HG03064 (cell line): Measurements from ENCODE around the gene PDZD2.
"Not testable (repeated sequence)": the region's sequence is repeated elsewhere in the genome, so short reads cannot be mapped to it uniquely, and the experiment has no call there.

Source experiments
- ATAC-seq: cut with Tn5 transposase; IDR thresholded peaks from one replicate; pipeline ENCODE4 v1.9.1; 2021; ENCODE audit warnings: low read depth; ENCODE audit not compliant: unreplicated experiment

Gene PDZD2

DNA sequence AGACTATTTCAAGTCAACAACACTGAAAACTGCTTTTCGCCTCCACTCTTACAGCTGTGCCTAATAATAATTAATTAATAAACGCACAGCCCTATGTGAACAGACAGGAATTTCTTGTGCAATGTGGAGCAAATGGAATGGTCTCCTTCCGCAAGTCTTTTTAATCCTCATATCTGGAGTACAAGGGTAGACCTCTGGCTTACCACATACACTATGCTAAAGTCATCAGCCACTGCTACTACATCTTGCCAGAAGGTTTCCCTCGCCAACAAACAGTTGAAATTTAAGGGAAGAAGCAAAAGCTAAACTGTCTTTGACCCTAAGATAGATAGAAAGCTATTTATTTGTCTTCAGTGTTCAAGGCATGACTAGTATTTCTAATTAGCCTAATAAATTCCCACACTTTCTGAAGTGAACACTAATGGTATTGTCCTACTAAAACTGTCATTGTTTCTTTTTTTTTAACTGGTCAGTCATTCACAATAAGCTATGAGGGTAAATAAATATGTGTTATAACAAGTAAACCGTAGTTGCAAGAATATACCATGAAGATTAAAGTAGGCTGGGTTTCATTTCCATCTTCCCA is 471.3 kb downstream of the PDZD2 start:
- no peak for ATAC-seq

DNA sequence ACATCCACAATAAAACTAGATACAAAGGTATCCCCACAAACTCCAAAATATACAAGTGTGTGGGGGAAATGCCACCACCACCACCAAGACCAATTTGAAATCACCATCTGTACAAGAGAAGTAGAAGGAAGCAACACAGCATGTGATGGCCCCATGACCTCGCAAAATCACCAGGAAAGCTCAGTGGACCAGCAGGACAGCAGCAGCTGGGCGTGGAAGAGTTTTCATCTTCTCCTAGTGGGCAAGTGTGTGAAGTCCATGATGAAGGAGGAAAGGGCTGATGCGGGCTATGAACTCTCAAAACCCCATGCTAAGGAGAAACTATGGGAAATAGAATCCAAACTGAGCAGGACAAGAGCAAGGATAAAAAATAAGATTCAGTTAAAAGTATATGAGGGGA is 477.1 kb downstream of the PDZD2 start:
- ATAC-seq, result no peak

DNA sequence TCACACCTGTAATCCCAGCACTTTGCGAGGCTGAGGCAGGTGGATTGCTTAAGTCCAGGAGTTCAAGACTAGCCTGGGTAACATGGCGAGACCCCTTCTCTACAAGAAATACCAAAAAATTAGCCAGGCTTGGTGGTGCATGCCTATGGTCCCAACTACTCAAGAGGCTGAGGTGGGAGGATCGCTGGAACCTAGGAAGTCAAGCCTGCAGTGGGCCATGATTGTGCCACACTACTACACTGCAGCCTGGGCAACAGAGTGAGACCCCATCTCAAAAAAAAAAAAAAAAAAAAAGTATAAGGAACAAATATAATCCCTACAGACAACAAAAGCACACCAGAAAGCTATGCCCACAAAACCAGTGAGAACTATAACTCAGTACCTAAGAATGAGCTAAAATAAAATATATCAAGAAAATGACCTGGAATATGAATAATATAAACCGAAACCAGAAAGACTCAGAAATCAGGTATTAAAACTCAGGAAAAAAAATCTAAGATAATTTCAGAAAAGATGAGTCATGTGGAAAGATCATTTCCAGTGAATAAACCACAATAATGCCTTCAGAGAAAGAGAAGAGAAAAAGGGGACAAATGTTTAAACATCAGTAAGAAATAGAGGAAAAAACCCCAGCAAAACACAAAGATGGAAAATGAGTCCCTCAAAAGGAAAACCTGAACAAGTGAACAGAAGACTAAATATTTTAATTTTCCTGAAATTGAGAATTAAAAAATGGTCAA is 477.8 kb downstream of the PDZD2 start:
- ATAC-seq, result no peak

DNA sequence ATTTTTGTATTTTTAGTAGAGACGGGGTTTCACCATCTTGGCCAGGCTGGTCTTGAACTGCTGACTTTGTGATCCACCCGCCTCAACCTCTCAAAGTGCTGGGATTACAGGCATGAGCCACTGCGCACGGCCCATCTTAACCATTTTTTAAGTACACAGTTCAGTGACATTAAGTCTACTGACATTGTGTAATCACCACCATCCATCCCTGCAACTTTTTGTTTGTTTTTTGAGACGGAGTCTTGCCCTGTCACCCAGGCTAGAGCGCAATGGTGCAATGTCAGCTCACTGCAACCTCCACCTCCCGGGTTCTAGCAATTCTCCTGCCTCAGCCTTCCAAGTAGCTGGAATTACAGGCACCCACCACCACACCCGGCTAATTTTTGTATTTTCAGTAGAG is 480.0 kb downstream of the PDZD2 start:
- ATAC-seq, result not testable (repeated sequence)

DNA sequence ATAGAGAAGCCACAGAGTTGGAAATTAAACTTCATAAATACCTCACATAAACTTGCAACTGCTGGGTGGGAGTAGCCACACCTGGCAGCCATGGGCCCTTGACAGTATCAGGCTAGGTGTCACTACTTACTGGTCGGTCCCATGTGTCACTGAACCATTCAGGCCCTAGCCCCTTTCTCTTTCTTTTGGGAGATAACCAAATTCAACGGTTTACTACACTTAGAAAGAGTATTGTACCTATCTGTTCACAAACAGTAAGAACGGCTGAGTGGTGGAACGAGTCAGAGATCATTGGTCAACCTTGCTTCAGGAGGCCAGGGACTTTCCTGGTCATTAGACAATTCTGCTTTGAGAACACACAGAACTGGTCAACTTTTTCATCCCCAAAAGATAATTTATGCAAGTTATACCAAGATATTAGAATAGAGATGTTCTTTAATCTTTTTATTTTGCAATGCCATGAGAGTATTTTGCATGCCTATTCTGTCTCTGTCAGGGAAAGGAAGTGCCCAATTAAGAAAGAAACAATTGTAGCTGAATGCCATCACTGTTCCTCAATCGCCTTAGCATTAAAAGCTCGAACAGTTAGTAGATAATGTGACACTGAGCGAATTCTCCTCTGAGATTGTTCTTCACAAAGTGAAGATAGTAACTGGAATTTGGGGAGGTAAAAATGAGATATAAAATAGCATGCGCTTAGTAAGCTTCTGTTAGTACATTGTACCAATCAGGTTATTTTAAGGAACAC is 484.3 kb downstream of the PDZD2 start:
- peak; percentile 57 for ATAC-seq

DNA sequence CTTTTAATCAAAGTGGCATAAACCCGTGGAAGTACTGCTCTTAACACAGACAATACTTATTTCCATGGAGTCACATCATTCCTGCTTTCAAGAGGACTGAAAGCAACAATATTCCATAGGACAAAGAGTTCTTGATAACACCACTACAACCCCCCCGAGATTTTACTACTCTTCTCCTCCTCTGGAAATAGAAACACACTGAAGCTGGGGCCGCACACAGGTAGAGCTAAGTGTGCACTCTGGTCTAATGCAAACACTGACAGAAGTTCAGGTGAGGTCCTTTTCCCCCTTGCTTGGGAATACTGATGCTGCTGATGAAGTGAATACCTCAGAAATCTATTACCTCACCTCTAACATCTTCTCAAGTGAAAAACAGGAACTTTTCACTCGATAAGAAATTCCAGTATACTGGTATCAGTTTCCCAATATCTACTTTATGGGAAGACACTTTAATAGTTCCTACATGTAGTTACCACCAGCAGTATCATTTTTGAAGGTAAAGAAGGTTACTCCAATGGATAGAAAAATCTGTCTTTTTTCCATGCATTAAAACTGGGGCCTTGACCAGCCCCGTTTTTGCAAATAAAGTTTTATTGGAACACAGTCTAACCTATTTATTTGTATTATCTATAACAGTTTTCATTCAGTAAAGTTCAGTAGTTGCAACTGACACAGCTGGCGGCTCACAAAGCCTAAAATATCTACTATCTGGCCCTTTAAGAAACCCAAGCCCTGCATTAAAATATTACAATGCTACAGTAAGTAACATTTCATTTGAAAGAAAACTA is 485.2 kb downstream of the PDZD2 start:
- ATAC-seq, result no peak

DNA sequence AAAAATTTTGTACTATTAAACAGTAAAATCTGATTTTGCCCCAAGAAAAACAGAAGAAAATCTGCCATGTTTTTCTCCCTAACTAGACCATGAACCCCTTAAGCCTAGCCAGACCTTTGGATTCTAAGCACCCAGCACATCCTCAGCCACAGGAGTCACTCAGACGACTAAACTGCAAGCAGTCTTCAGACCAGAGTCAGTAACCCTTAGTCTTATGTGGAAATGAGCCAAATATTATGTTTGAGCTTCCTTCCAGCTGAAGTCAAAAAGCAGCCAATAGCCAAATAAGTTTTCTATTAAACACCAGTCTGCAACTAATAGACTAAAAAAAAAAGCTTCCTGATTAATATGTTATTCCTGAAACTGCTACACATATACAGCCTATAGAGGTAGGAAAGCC is 487.8 kb downstream of the PDZD2 start:
- no peak for ATAC-seq

DNA sequence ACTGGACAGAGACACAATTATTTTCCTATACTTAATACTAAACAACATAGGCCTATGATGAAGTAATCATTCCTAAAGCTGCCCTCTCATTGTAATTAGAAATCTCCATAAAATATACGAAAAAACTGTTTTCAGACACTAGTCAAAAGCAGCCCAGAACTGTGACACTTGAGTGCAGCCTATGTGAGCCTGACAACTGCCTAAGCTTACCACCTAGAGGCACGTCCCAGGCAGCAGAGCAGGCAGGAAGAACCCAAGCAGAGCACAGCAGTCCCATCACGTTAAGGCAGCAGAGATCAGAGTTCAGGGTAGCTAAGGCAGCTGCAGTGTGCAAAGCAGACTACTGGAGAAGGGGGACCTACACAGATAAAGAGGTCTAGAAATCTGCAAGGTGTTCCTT is 488.8 kb downstream of the PDZD2 start:
- no peak for ATAC-seq

DNA sequence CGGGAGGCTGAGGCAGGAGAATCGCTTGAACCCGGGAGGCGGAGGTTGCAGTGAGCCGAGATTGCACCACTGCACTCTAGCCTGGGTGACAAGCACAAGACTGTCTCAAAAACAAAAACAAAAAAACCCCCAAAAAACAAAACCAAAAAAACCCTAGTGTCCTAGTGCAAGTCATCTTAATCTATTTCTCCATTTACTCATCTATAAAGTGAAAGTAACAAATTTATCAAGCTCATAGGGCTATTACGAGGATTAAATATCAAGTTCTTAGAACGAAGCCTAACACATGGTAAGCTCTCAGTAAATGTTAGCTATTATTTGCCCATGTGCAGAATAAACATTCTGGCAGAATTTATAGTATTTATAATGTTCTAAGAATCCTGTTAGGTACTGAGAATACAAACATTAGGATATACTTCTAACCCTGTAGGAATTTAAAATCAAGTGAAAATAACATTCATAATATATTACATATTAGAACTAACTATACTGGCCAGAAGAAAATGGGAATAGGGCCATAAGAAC is 490.2 kb downstream of the PDZD2 start:
- ATAC-seq, result no peak

DNA sequence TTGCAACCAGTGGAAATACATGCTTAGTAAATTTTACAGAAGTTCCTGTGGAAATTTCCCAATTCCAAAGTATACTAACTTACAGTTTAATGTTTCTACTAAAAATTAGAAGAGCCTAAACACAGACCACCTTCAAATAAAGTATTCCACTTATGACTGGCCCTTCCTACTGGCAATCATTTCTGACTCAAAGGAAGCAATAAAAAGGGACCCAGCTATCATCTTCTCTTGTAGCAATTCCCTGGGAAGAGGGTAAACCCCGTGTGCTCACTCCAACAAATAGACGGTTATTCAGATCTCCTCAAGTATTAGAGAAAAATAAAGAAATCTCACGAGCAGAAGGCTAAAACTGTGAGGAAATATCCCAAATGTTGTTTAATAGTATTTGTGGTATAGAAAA is 491.9 kb downstream of the PDZD2 start:
- ATAC-seq, result no peak

DNA sequence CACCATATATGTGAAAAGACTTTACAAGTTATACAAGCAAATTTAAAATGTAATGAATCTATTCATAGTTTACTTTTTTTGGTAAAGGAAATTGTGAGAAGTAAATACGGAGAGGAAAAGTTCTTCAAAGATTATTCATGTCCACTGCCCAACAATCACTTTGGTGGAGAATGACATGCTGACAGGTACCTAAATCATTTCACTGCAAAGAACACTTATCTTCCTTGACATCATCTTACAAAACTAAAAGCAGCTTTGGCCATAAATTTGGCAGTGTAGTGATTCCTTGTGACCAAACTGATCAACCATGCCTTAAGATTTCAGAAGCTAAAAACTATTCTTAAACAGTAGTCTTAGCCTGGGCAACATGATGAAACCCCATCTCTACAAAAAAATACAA is 492.7 kb downstream of the PDZD2 start:
- ATAC-seq, result no peak

DNA sequence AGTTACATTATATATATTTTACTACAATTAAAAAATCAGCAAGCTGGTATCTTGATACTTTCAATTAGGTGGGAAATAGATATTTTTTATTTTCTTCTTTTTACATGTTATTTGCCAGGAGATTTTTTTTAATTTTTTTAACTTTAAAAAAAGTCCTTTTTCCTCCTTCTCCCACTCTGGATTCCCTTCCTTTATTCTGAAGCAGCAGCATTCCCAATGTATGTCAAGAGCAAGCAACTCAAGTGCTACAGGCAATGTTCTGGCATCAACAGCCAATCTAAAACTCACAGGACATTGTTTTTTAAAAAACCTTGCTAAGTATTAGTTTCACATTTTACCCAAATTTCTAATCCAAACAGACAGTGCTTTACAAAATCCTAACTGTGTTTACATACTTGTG is 493.8 kb downstream of the PDZD2 start:
- no peak for ATAC-seq

DNA sequence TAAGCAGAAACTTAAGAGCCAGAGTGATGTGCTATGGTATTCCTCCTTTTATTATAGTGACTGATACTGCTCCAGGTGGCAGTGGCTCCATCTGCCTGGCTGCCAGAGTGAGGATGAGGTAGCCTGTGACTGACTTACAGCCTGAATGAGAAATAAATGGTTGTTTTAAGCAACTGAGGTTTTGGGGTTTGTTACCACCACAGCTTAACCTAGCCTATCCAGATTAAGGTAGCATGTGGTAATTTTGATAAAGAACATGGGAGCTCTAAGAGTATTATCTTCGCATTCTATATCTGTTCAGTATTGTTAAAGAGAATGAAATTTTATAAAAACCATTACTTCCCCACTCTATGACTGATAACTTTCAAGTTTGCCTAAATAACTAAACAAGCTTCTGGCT is 496.2 kb downstream of the PDZD2 start:
- ATAC-seq, result no peak

DNA sequence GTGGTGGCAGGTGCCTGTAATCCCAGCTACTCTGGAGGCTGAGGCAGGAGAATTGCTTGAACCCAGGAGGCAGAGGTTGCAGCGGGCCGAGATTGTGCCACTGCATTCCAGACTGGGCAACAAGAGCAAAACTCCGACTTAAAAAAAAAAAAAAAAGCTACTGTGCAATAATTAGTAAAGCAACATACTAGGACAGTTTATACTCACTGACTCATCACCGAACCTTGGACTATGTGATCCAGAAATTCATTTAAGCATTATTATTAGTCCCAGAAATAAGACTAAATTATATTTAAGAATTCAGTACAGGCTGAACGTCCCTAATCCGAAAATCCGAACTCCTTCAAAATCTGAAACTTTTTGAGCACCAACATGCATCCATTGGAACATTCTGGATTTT is 497.4 kb downstream of the PDZD2 start:
- no peak for ATAC-seq

DNA sequence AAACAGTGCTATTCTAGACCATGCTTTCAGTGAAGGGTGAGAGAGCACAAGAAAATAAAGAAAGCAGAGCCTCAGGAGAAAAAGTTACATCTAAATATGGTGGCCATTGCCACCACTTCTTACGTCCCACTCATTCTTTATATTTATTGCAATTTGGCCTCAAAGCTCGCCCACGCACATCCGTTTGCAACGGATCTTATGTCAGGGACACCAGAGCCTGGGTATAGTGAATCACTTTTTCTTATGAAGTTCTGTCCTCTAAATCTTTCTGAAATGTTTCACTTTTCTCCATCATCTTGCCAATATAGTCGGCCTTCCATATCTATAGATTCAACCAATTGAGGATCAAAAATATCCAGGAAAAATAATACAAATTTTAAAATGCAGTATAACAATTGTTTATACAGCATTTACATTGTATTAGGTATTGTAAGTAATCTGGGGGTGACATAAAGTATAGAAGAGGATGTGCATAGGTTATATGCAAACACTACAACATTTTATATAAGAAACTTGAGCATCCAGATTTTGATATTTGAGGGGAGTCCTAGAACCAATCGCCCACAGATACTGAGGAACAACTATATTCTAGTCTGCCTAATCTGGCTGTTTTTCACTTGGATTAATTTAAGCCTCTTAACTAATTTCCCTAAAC is 500.0 kb downstream of the PDZD2 start:
- ATAC-seq, result no peak

DNA sequence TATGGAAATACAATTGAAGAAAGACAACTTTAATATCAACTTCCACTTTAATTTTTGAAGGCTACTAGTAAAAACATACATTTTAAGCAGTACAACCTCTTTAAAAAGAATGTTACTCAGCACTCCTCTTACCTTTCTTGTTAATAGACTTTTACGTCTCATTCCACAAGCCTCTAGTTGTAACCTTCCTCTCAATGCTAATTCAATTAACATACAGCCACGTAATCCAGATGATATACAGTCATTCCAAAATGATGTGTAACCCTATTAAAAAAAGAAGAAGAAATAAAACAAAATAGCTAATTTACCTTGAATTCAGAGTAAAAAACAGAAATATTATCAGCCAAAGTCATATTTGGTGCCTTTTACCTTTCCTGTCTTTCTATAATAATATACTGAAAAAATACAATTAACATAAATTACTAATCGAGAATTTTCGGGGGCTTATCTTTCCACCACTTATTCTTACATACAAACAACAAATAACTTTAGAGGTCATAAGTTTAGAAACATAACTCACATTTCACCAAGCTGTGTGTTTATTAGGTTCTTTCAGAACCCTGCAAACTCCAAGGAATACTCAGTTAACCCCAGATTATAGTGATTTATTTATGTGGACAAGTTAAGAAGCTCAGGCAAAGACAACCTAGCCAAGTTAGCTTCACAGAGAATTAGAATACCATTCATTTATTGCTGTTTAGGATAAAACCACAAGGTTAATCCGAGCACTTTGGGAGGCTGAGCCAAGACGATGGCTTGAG is 504.9 kb downstream of the PDZD2 start:
- ATAC-seq, result no peak

DNA sequence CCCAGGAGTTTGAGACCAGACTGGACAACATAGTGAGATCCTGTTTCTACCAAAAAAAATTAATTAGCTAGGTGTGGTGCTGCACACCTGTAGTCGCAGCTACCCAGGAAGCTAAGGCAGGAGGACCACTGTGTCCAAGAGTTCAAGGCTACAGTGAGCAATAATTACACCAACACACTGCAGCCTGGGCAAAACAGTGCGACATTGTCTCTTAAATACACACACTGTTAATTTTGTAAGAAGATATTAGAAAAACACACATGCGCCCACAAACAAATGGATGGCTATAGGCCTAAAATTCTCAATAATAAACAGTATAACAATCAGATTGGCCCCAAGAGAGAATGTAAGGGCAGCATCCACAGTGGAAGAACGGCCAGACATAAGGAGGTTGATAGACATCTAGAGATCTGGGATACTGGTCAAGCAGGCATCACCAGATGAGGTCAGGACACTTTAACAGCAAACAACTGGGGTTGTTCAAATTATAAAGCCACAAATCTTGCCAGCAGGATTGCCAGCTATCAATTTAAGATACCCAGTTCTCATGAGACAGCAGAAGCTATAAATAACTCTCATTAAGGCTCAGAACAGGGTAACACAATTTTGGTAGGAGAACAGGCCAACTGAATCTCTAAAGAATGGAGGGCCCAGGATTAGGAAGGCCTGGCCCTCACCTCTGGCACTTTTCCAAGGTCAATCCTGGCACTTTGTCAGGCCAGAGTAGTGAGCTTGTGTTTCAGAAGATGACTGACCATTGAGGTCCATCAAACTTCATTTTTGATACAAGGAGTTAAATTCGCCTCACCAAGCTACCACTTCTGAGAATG is 505.7 kb downstream of the PDZD2 start:
- no peak for ATAC-seq

DNA sequence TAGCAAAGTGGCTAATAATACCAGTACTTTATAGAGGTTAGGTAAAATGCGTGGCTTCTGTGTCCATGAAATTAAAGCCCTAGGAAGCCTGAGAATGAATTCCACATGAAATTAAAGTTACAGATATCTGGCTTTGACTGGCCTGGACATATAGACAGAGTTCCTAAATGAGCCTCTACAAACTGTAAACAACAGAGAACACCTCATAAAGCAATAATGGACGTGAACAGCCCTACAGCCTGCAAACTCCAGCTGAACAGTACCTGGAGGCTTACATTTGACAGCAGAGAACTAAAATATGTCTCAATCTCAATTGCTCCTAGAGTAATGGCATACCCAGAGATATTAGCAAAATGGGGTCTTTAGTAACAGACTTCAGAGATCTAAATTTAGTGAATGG is 506.4 kb downstream of the PDZD2 start:
- ATAC-seq, result no peak

DNA sequence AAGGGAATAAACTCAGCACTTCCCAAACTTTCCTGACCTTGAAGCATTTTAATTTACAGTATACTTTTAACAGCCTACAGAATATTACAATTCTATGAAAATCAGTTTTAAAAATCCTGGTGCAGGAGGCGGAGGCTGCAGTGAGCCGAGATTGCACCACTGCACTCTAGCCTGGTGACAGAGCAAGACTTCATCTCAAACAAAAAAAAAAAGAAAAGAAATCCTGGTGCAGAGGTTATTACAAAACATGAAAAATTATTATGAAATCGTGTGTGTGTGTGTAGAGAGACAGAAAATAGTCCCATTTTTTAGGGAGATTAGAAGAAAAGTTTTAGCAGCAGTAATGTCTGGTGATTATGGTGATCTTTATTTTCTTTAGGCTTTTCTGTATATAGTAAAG is 508.3 kb downstream of the PDZD2 start:
- ATAC-seq, result no peak
